Measurements from ENCODE around the gene MB. TPM values are rescaled to one million over a fixed set of nuclear protein-coding genes. Genes with fewer than 3 reads are reported as not detected.
A peak's percentile ranks its signal among the peaks of the same experiment; 100 is the strongest.
"Not testable (repeated sequence)": the region's sequence is repeated elsewhere in the genome, so short reads cannot be mapped to it uniquely, and the experiment has no call there.

The MB gene
- total RNA-seq, 4 donors from 2014 or later: 1.0 to 12.9 (median 2.5) TPM; not detected in 1

- peak overlapping the region; percentile 47 to 92 (median 89) for H3K27ac ChIP-seq
- H3K27me3 ChIP-seq: no peaks in the 10 kb centered on the region
- peak overlapping the region; percentile 44 to 63 for H3K4me3 ChIP-seq
- TF ChIP-seq POLR2A (IDR thresholded peaks at IDR 0.05): peak in 1 of 2 donors; percentile 37
- TF ChIP-seq POLR2AphosphoS5 (IDR thresholded peaks at IDR 0.05): peak; percentile 39
- TF ChIP-seq CTCF (IDR thresholded peaks at IDR 0.05): peak in 3 of 4 experiments; percentile 47 to 85 (median 51)
- TF ChIP-seq EP300 (IDR thresholded peaks at IDR 0.05): no peak
- peak; percentile 78 for ATAC-seq
- no peaks in the 10 kb centered on the region for H3K36me3 ChIP-seq
- 0 to 3% methylated on average over 1 to 12 of the region's 21 CpGs for WGBS, 2 donors (ENCODE audit: low coverage in 1 of 2)
- H3K9me3 ChIP-seq: no peaks in the 10 kb centered on the region
- peaks cover 6 to 57% (median 24%) of the 10 kb centered on the region in 3 donors for H3K4me1 ChIP-seq
Measured at GRCh38 chr22:35627267-35628041, 10.3 kb upstream of the MB start.

GRCh38 chr22:35625763-35626432 lies 8.8 kb upstream of the MB start:
- no peak overlapping the region for H3K4me3 ChIP-seq
- no peaks in the 10 kb centered on the region for H3K36me3 ChIP-seq
- peak overlapping the region in 3 of 4 donors; percentile 39 to 88 (median 42) for H3K27ac ChIP-seq
- no peak for ATAC-seq
- H3K4me1 ChIP-seq: peaks cover 6 to 72% (median 34%) of the 10 kb centered on the region in 3 donors
- 40% methylated on average over 10 of the region's 10 CpGs for WGBS, 2 donors (ENCODE audit: low coverage in 1 of 2)
- H3K27me3 ChIP-seq: no peaks in the 10 kb centered on the region
- H3K9me3 ChIP-seq: no peaks in the 10 kb centered on the region
- TF ChIP-seq POLR2A (IDR thresholded peaks at IDR 0.05): no peak
- TF ChIP-seq EP300 (IDR thresholded peaks at IDR 0.05): no peak
- TF ChIP-seq POLR2AphosphoS5 (IDR thresholded peaks at IDR 0.05): no peak
- TF ChIP-seq CTCF (IDR thresholded peaks at IDR 0.05): no peak

GRCh38 chr22:35624547-35624946 lies 7.4 kb upstream of the MB start:
- WGBS, 2 donors (ENCODE audit: low coverage in 1 of 2): 88 to 90% methylated on average over 2 to 6 of the region's 6 CpGs
- no peaks in the 10 kb centered on the region for H3K27me3 ChIP-seq
- no peak overlapping the region for H3K27ac ChIP-seq
- H3K36me3 ChIP-seq: no peaks in the 10 kb centered on the region
- H3K4me3 ChIP-seq: no peak overlapping the region
- H3K9me3 ChIP-seq: no peaks in the 10 kb centered on the region
- peaks cover 6 to 70% (median 30%) of the 10 kb centered on the region in 3 donors for H3K4me1 ChIP-seq
- TF ChIP-seq CTCF (IDR thresholded peaks at IDR 0.05) (no peak), POLR2A (IDR thresholded peaks at IDR 0.05) (no peak), EP300 (IDR thresholded peaks at IDR 0.05) (no peak), POLR2AphosphoS5 (IDR thresholded peaks at IDR 0.05) (no peak)
- no peak for ATAC-seq

GRCh38 chr22:35623885-35624284 lies 6.8 kb upstream of the MB start:
- H3K4me3 ChIP-seq, H3K36me3 ChIP-seq, ATAC-seq, H3K9me3 ChIP-seq, H3K27me3 ChIP-seq: not testable (repeated sequence)
- Histone ChIP-seq H3K4me1 (peaks cover 6 to 63% (median 24%) of the 10 kb centered on the region in 3 donors), H3K27ac (peak overlapping the region in 2 of 4 donors; percentile 78 to 83)
- 89 to 93% methylated on average over 5 of the region's 5 CpGs for WGBS, 2 donors (ENCODE audit: low coverage in 1 of 2)

GRCh38 chr22:35622191-35622913 lies 5.2 kb upstream of the MB start:
- H3K9me3 ChIP-seq: no peaks in the 10 kb centered on the region
- H3K27ac ChIP-seq: peak overlapping the region; percentile 3 to 86 (median 80)
- peak; percentile 24 for ATAC-seq
- 27 to 50% methylated on average over 3 to 5 of the region's 9 CpGs for WGBS, 2 donors (ENCODE audit: low coverage in 1 of 2)
- H3K27me3 ChIP-seq: no peaks in the 10 kb centered on the region
- H3K4me3 ChIP-seq: no peak overlapping the region
- TF ChIP-seq POLR2A (IDR thresholded peaks at IDR 0.05) (no peak), CTCF (IDR thresholded peaks at IDR 0.05) (no peak), POLR2AphosphoS5 (IDR thresholded peaks at IDR 0.05) (no peak), EP300 (IDR thresholded peaks at IDR 0.05) (no peak)
- H3K4me1 ChIP-seq: peaks cover 6 to 51% (median 24%) of the 10 kb centered on the region in 3 donors
- no peaks in the 10 kb centered on the region for H3K36me3 ChIP-seq
